ENCODE measurements around the gene MAP3K14. TPM values are rescaled to one million over a fixed set of nuclear protein-coding genes. Genes with fewer than 3 reads are reported as not detected.

Gene MAP3K14
- total RNA-seq, 1 experiment from 2014 or later, result 16.4 TPM

DNA sequence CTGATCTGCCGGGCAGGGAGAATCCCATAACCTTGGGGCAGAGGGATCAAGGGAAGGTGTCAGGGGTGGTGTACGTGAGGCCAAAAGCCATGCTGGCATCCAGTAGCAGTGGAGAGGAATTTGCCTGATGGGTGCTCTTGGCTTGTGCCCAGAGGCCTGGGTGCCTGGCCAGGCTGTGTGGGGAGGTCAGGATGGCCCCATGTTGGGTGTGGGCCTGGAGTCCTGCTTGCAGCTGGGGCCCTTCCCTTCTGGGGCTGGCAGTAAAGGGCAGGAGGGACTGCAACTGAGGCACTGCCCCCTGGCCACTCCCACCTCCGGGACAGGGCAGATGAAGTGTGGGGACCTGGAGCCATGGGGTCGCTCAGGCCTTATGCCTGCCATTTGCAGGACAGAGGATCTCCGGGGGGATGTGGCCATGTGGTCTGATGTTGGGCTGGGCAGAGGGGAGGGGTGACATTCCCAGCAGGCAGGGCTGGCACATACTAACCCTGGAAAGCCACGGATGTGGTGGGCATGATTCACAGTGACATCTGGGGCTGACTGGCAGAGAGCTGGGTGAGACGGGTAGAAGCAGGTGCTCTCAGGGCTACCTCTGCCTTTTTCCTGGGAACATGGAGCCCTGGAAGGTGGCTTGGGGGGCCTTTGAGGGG lies 91.6 kb downstream of the MAP3K14 start:
- peaks cover 19 to 76% of the 10 kb centered on the region in 2 experiments for H3K4me1 ChIP-seq (ENCODE audit: control insufficient read depth in 1 of 2, insufficient read depth in 2 of 2, low read length in 2 of 2)
- no peaks in the 10 kb centered on the region for H3K79me2 ChIP-seq (ENCODE audit: insufficient read depth, low read length)
- H4K20me1 ChIP-seq (ENCODE audit: insufficient read depth), result no peaks in the 10 kb centered on the region
- H3K4me2 ChIP-seq (ENCODE audit: low read length), result no peak overlapping the region
- RAD21 ChIA-PET (ENCODE audit: low non-redundant PET in 1 of 2, low total read pairs in 2 of 2, uncharacterized antibody in 2 of 2, unreplicated experiment in 2 of 2), result no interaction called here
- no peak overlapping the region for H2AFZ ChIP-seq (ENCODE audit: low read depth, low read length, poor library complexity, severe bottlenecking)
- H3K9ac ChIP-seq (ENCODE audit: low read length), result no peak overlapping the region
- intact Hi-C loops (cut with micrococcal nuclease), result no loop called here
- CTCF ChIA-PET, result interaction anchor here (1.8 kb wide), 1 partner anchor 10 kb away, joined by 7 read pairs; no protein-coding TSS in a partner anchor
- no peaks in the 10 kb centered on the region for H3K27me3 ChIP-seq (ENCODE audit: insufficient read depth, low read length)
- DNase-seq (ENCODE audit: low read depth, low spot score) (no peak), ATAC-seq (no peak)
- no TSS peak for BruUV-seq (replicated peaks)
- TF ChIP-seq EGR1 (IDR thresholded peaks at IDR 0.05; ENCODE audit: low read depth) (no peak), POLR2AphosphoS5 (IDR thresholded peaks at IDR 0.05; ENCODE audit: low read depth, low read length) (no peak), ATF3 (IDR thresholded peaks at IDR 0.05) (no peak), EZH2phosphoT487 (IDR thresholded peaks at IDR 0.05; ENCODE audit: borderline replicate concordance) (no peak), SRF (IDR thresholded peaks at IDR 0.05; ENCODE audit: low read depth) (no peak)
- H3K9me2 ChIP-seq (ENCODE audit: insufficient read depth), result no peaks in the 10 kb centered on the region
- POLR2A ChIA-PET, result interaction anchor here (1.6 kb wide), 1 partner anchor 77 kb away, joined by 6 read pairs; the partner anchor contains the start of gene HEXIM1
- H3K36me3 ChIP-seq (ENCODE audit: control insufficient read depth in 1 of 2, insufficient read depth in 2 of 2, low read length in 2 of 2), result no peaks in the 10 kb centered on the region
- H3K9me3 ChIP-seq (ENCODE audit: control insufficient read depth in 1 of 2, insufficient read depth in 1 of 2, low read depth in 1 of 2, low read length in 2 of 2), result no peaks in the 10 kb centered on the region
- no peak overlapping the region; the same call in 1 of the 2 replicates for H3K27ac ChIP-seq (ENCODE audit: low read depth, low read length)
- no peak overlapping the region for H3K4me3 ChIP-seq (replicated peaks in 1 of 2; ENCODE audit: low read depth in 1 of 2, low read length in 2 of 2)

- H3K36me3 ChIP-seq (ENCODE audit: control insufficient read depth in 1 of 2, insufficient read depth in 2 of 2, low read length in 2 of 2), result no peaks in the 10 kb centered on the region
- H3K79me2 ChIP-seq (ENCODE audit: insufficient read depth, low read length), result no peaks in the 10 kb centered on the region
- no peaks in the 10 kb centered on the region for H3K9me2 ChIP-seq (ENCODE audit: insufficient read depth)
- ATAC-seq, result no peak
- H2AFZ ChIP-seq (ENCODE audit: low read depth, low read length, poor library complexity, severe bottlenecking), result no peak overlapping the region
- H3K9ac ChIP-seq (ENCODE audit: low read length), result no peak overlapping the region
- intact Hi-C loops (cut with micrococcal nuclease), result no loop called here
- peaks cover 19 to 71% of the 10 kb centered on the region in 2 experiments for H3K4me1 ChIP-seq (ENCODE audit: control insufficient read depth in 1 of 2, insufficient read depth in 2 of 2, low read length in 2 of 2)
- H3K4me3 ChIP-seq (replicated peaks in 1 of 2; ENCODE audit: low read depth in 1 of 2, low read length in 2 of 2), result no peak overlapping the region
- CTCF ChIA-PET, result no interaction called here
- TF ChIP-seq ZNF274 (IDR thresholded peaks at IDR 0.05; ENCODE audit: low read depth, low read length) (no peak), POLR2AphosphoS5 (IDR thresholded peaks at IDR 0.05; ENCODE audit: low read depth, low read length) (no peak), EGR1 (IDR thresholded peaks at IDR 0.05; ENCODE audit: low read depth) (no peak), POLR2A (IDR thresholded peaks at IDR 0.05; ENCODE audit: borderline replicate concordance, extremely low read depth, insufficient read depth, insufficient read length) (no peak), CEBPB (IDR thresholded peaks at IDR 0.05; ENCODE audit: low read depth) (no peak)
- BruUV-seq (replicated peaks), result no TSS peak
- no peak overlapping the region for H3K4me2 ChIP-seq (ENCODE audit: low read length)
- no peaks in the 10 kb centered on the region for H4K20me1 ChIP-seq (ENCODE audit: insufficient read depth)
- DNase-seq (ENCODE audit: low read depth, low spot score), result no peak
- POLR2A ChIA-PET, result no interaction called here
- no peaks in the 10 kb centered on the region for H3K9me3 ChIP-seq (ENCODE audit: control insufficient read depth in 1 of 2, insufficient read depth in 1 of 2, low read depth in 1 of 2, low read length in 2 of 2)
- H3K27me3 ChIP-seq (ENCODE audit: insufficient read depth, low read length), result no peaks in the 10 kb centered on the region
- H3K27ac ChIP-seq (ENCODE audit: low read depth, low read length), result no peak overlapping the region; the same call in 1 of the 2 replicates
- RAD21 ChIA-PET (ENCODE audit: low non-redundant PET in 1 of 2, low total read pairs in 2 of 2, uncharacterized antibody in 2 of 2, unreplicated experiment in 2 of 2), result no interaction called here
Measured at GRCh38 chr17:45224671-45225050, 92.2 kb downstream of the MAP3K14 start.

Data from HCT116 (cell line).